ENCODE data around the gene WAS. TPM values are rescaled to one million over a fixed set of nuclear protein-coding genes. Genes with fewer than 3 reads are reported as not detected.
A peak's percentile ranks its signal among the peaks of the same experiment; 100 is the strongest.
"Not testable (repeated sequence)": the region's sequence is repeated elsewhere in the genome, so short reads cannot be mapped to it uniquely, and the experiment has no call there.

WAS gene
- total RNA-seq, result 100 to 1,000 TPM in 1 of 2 experiments, 10 to 100 TPM in 1; 85.9 to 102 TPM

DNA sequence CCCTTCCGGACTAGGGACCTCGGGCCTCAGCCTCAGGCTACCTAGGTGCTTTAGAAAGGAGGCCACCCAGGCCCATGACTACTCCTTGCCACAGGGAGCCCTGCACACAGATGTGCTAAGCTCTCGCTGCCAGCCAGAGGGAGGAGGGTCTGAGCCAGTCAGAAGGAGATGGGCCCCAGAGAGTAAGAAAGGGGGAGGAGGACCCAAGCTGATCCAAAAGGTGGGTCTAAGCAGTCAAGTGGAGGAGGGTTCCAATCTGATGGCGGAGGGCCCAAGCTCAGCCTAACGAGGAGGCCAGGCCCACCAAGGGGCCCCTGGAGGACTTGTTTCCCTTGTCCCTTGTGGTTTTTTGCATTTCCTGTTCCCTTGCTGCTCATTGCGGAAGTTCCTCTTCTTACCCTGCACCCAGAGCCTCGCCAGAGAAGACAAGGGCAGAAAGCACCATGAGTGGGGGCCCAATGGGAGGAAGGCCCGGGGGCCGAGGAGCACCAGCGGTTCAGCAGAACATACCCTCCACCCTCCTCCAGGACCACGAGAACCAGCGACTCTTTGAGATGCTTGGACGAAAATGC, at the start of gene WAS:
Gene WAS (plus strand): TSS at position 389 of the 572 bp plus-strand sequence. CDS start 55 bp downstream, at position 444.
- Mint-ChIP-seq H3K27ac (peak within 1 kb of the TSS; percentile 96), H3K9me3 (ENCODE audit: low read depth) (no peaks in the 10 kb centered on the region), H3K4me3 (peak within 1 kb of the TSS; percentile 93), H3K27me3 (no peaks in the 10 kb centered on the region), H3K36me3 (ENCODE audit: low read depth) (peaks cover 37% of the 10 kb centered on the region), H3K4me1 (peaks cover 49% of the 10 kb centered on the region)
- ChIA-PET CTCF (interaction anchor here (0.8 to 1.5 kb wide), 2 partner anchors 35 to 1980 kb away, joined by 4 read pairs; no protein-coding TSS in a partner anchor), POLR2A (interaction anchor here (0.5 to 1.2 kb wide), 5 partner anchors 13 to 276 kb away, joined by 3 to 15 read pairs (median 5); partner anchors contain the start of genes PQBP1, SUV39H1 and TIMM17B)
- ATAC-seq (peak; percentile 85), DNase-seq (peak; percentile 68)
- intact Hi-C loops (cut with DNase I, micrococcal nuclease), result loop anchor here (1.0 to 5.0 kb wide), 3 partner anchors 13 to 119 kb away; partner anchors contain the start of genes HDAC6 (in 1 of the 2) and SUV39H1 (in 1 of the 2)

- ChIA-PET POLR2A (no interaction called here), CTCF (no interaction called here)
- Mint-ChIP-seq H3K9me3 (ENCODE audit: low read depth) (no peaks in the 10 kb centered on the region), H3K27me3 (no peaks in the 10 kb centered on the region), H3K27ac (peak overlapping the region; percentile 53), H3K36me3 (ENCODE audit: low read depth) (no peaks in the 10 kb centered on the region), H3K4me1 (peaks cover 10% of the 10 kb centered on the region), H3K4me3 (no peak overlapping the region)
- intact Hi-C loops (cut with DNase I, micrococcal nuclease), result no loop called here
- ATAC-seq, result peak; percentile 45
- DNase-seq, result no peak
Measured at GRCh38 chrX:48636301-48636700, 47.3 kb upstream of the WAS start.

DNA sequence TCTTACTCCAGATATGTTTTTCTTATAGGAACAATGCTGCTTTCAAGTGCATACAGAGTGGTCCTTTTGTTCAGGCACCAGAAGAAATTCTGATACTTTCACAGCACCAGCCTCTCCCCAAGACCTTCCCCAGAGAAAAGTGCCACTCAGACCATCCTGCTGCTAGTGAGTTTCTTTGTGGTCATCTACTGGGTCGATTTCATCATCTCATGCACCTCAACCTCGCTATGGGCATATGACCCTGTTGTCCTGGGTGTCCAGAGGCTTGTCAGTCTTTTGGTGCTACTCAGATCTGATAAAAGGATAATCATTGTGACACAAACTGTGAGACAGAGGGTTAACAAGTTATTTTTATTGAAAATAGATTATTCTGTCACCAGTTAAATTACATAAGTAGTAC, 46.8 kb upstream of the WAS start:
- H3K4me3 Mint-ChIP-seq, result no peak overlapping the region

DNA sequence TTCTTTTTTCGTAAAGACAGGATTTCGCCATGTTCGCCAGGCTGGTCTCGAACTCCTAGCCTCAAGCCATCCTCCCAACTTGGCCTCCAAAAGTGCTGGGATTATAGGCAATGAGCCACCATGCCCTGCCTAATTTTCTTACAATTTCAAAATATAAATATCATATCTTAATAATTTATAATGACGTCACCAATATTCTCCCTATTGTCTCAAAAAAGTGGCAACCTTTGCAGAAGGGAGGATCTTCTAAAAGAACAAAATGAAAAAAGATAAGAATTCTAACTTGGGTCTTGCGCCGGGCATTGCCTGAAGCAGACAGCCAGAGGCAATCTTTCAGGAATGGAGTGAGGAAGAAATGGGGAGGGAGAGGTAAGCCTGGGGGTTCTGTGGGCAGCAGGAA, 37.9 kb upstream of the WAS start:
- Mint-ChIP-seq H3K4me3 (no peak overlapping the region), H3K4me1 (peaks cover 2% of the 10 kb centered on the region), H3K27ac (no peak overlapping the region), H3K27me3 (no peaks in the 10 kb centered on the region), H3K36me3 (ENCODE audit: low read depth) (no peaks in the 10 kb centered on the region), H3K9me3 (ENCODE audit: low read depth) (no peaks in the 10 kb centered on the region)
- ChIA-PET POLR2A (interaction anchor here (0.7 kb wide), 1 partner anchor 152 kb away, joined by 6 read pairs; no protein-coding TSS in a partner anchor), CTCF (no interaction called here)
- no peak for DNase-seq
- ATAC-seq, result no peak
- intact Hi-C loops (cut with DNase I, micrococcal nuclease), result loop anchor here in 1 of 2 experiments (5.0 kb wide), 1 partner anchor 247 kb away; no protein-coding TSS in a partner anchor

More for the DNA sequence above, 46.8 kb upstream of the WAS start:
- Mint-ChIP-seq H3K27me3 (no peaks in the 10 kb centered on the region), H3K9me3 (ENCODE audit: low read depth) (no peaks in the 10 kb centered on the region), H3K4me1 (peaks cover 5% of the 10 kb centered on the region), H3K27ac (no peak overlapping the region), H3K36me3 (ENCODE audit: low read depth) (no peaks in the 10 kb centered on the region)
- ChIA-PET POLR2A (no interaction called here), CTCF (no interaction called here)
- DNase-seq (no peak), ATAC-seq (no peak)
- intact Hi-C loops (cut with DNase I, micrococcal nuclease), result no loop called here

GRCh38 chrX:48648336-48648751, 35.3 kb upstream of the WAS start:
- CTCF ChIA-PET, result interaction anchor here (0.6 to 1.8 kb wide), 13 partner anchors 9 to 298 kb away, joined by 3 to 7 read pairs (median 4); partner anchors contain the start of genes PQBP1 and WAS
- Mint-ChIP-seq H3K27me3 (no peaks in the 10 kb centered on the region), H3K4me3 (no peak overlapping the region), H3K27ac (no peak overlapping the region), H3K9me3 (ENCODE audit: low read depth) (no peaks in the 10 kb centered on the region), H3K36me3 (ENCODE audit: low read depth) (no peaks in the 10 kb centered on the region), H3K4me1 (peaks cover 6% of the 10 kb centered on the region)
- POLR2A ChIA-PET, result interaction anchor here (0.7 kb wide), 1 partner anchor 247 kb away, joined by 5 read pairs; no protein-coding TSS in a partner anchor
- DNase-seq, result peak; percentile 47
- intact Hi-C loops (cut with DNase I, micrococcal nuclease), result loop anchor here in 1 of 2 experiments (2.0 to 5.0 kb wide), 2 partner anchors 244 to 296 kb away; no protein-coding TSS in a partner anchor
- ATAC-seq, result peak; percentile 64

GRCh38 chrX:48649102-48649501, 34.5 kb upstream of the WAS start:
- DNase-seq (no peak), ATAC-seq (no peak)
- CTCF ChIA-PET, result interaction anchor here (0.6 to 1.8 kb wide), 7 partner anchors 27 to 297 kb away, joined by 3 to 7 read pairs (median 4); partner anchors contain the start of genes PQBP1 and WAS
- POLR2A ChIA-PET, result no interaction called here
- intact Hi-C loops (cut with DNase I, micrococcal nuclease), result loop anchor here in 1 of 2 experiments (2.0 to 5.0 kb wide), 2 partner anchors 243 to 296 kb away; no protein-coding TSS in a partner anchor
- no peaks in the 10 kb centered on the region for H3K27me3 Mint-ChIP-seq
- H3K9me3 Mint-ChIP-seq (ENCODE audit: low read depth), result no peaks in the 10 kb centered on the region
- no peak overlapping the region for H3K4me3 Mint-ChIP-seq
- no peaks in the 10 kb centered on the region for H3K36me3 Mint-ChIP-seq (ENCODE audit: low read depth)
- H3K4me1 Mint-ChIP-seq, result peaks cover 6% of the 10 kb centered on the region
- no peak overlapping the region for H3K27ac Mint-ChIP-seq

DNA sequence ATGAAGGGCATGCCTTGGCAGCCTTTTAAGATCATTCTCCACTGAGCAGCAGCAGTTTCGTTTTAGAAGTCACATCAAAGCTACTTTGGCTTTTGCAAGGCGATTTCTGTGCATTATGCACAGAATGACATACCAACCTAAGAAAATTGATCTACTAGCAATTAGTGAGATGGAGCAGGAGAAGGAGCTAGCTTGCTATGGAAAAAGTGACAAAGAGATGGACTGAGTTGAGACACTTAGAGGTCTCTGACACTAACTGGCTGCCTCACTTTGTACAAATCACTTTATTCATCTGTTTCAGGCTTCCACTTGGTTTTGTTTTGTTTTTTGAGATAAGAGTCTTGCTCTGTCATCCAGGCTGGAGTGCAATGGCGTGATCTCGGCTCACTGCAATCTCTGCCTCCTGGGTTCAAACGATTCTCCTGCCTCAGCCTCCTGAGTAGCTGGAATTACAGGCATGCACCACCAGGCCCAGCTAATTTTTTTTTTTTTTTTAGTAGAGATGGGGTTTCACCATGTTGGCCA, 31.5 kb upstream of the WAS start:
- CTCF ChIA-PET; H3K27me3 Mint-ChIP-seq; H3K36me3 Mint-ChIP-seq (ENCODE audit: low read depth); H3K4me3 Mint-ChIP-seq; DNase-seq; H3K4me1 Mint-ChIP-seq; H3K27ac Mint-ChIP-seq; intact Hi-C loops (cut with DNase I, micrococcal nuclease); H3K9me3 Mint-ChIP-seq (ENCODE audit: low read depth): not testable (repeated sequence)
- POLR2A ChIA-PET, result interaction anchor here (1.0 to 1.3 kb wide), 2 partner anchors 44 to 61 kb away, joined by 3 read pairs; no protein-coding TSS in a partner anchor
- ATAC-seq, result peak; percentile 86

GRCh38 chrX:48654746-48655145, 28.9 kb upstream of the WAS start:
- not testable (repeated sequence) for ATAC-seq, H3K4me1 Mint-ChIP-seq

GRCh38 chrX:48659686-48660085, 23.9 kb upstream of the WAS start:
- intact Hi-C loops (cut with DNase I, micrococcal nuclease); ATAC-seq; H3K9me3 Mint-ChIP-seq (ENCODE audit: low read depth); H3K4me3 Mint-ChIP-seq; H3K36me3 Mint-ChIP-seq (ENCODE audit: low read depth); H3K27me3 Mint-ChIP-seq; CTCF ChIA-PET; H3K27ac Mint-ChIP-seq; DNase-seq; POLR2A ChIA-PET; H3K4me1 Mint-ChIP-seq: not testable (repeated sequence)

More at GRCh38 chrX:48654746-48655145, 28.9 kb upstream of the WAS start:
- intact Hi-C loops (cut with DNase I, micrococcal nuclease); H3K9me3 Mint-ChIP-seq (ENCODE audit: low read depth); CTCF ChIA-PET; DNase-seq; H3K27ac Mint-ChIP-seq; POLR2A ChIA-PET; H3K36me3 Mint-ChIP-seq (ENCODE audit: low read depth); H3K4me3 Mint-ChIP-seq; H3K27me3 Mint-ChIP-seq: not testable (repeated sequence)

DNA sequence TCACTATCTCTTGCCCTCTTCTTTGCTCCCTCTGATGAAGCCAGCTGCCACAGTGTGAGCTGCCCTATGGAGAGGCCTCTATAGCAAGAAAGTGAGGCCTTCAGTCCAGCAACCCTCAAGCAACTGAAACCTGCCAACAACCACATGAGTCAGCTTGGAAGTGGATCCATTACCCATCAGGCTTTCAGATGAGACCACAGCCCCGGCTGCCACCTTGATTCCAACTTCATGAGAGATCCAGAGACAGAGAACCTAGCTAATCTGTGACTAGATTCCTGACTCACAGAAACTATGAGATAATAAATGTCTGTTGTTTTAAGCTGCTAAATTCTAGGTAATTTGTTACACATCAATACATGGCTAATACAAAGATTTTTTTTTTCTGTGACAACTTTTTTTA, 20.4 kb upstream of the WAS start:
- ATAC-seq, result peak; percentile 51
- Mint-ChIP-seq H3K4me1 (peaks cover 8% of the 10 kb centered on the region), H3K36me3 (ENCODE audit: low read depth) (no peaks in the 10 kb centered on the region), H3K9me3 (ENCODE audit: low read depth) (no peaks in the 10 kb centered on the region), H3K27me3 (no peaks in the 10 kb centered on the region), H3K27ac (no peak overlapping the region), H3K4me3 (no peak overlapping the region)
- intact Hi-C loops (cut with DNase I, micrococcal nuclease), result no loop called here
- CTCF ChIA-PET, result interaction anchor here (0.6 to 1.3 kb wide), 3 partner anchors 12 to 501 kb away, joined by 3 to 4 read pairs (median 3); no protein-coding TSS in a partner anchor
- DNase-seq, result peak; percentile 24
- POLR2A ChIA-PET, result interaction anchor here (0.6 kb wide), 1 partner anchor 46 kb away, joined by 4 read pairs; no protein-coding TSS in a partner anchor

- CTCF ChIA-PET, result no interaction called here
- Mint-ChIP-seq H3K27ac (no peak overlapping the region), H3K27me3 (no peaks in the 10 kb centered on the region), H3K4me3 (no peak overlapping the region), H3K4me1 (peaks cover 8% of the 10 kb centered on the region), H3K36me3 (ENCODE audit: low read depth) (no peaks in the 10 kb centered on the region), H3K9me3 (ENCODE audit: low read depth) (no peaks in the 10 kb centered on the region)
- intact Hi-C loops (cut with DNase I, micrococcal nuclease), result no loop called here
- no peak for DNase-seq
- POLR2A ChIA-PET, result no interaction called here
- ATAC-seq, result peak; percentile 30
Measured at GRCh38 chrX:48664156-48664555, 19.4 kb upstream of the WAS start.

All from activated CD4-positive, alpha-beta T cell treated with anti-CD3 and anti-CD28 coated beads for 36 hours (primary cell).